HepG2 (cell line): ENCODE results near the gene LOXL4. TPM values are rescaled to one million over a fixed set of nuclear protein-coding genes. Genes with fewer than 3 reads are reported as not detected.

Source experiments
- AKAP8 ChIP-seq: sonication (generic); formaldehyde crosslinking; IDR thresholded peaks from 2 replicates; pipeline ENCODE4 v1.5.1; 2020; ENCODE audit warnings: mild to moderate bottlenecking, missing genetic modification reagents
- ATRX ChIP-seq: sonication (generic); formaldehyde crosslinking; IDR thresholded peaks from 2 replicates; pipeline ENCODE4 v1.4.0; 2020; ENCODE audit warnings: missing genetic modification reagents, borderline replicate concordance
- ELF4 ChIP-seq: sonication (generic); formaldehyde crosslinking; IDR thresholded peaks from 2 replicates; pipeline ENCODE4 v1.5.0; 2020; ENCODE audit warnings: missing genetic modification reagents, mild to moderate bottlenecking, moderate library complexity, borderline replicate concordance
- EZH2 ChIP-seq: conservative IDR thresholded peaks from 2 replicates; pipeline ENCODE4 v1.6.1; 2012; ENCODE audit warnings: mild to moderate bottlenecking, low read depth, low read length, moderate library complexity
- IKZF1 ChIP-seq: fragments of 450-650 bp; IDR thresholded peaks from 2 replicates; pipeline ENCODE4 v1.7.1; 2016
- JARID2 ChIP-seq: sonication (generic); formaldehyde crosslinking; IDR thresholded peaks from 2 replicates; pipeline ENCODE4 v1.8.1; 2023; ENCODE audit warnings: missing genetic modification reagents, inconsistent platforms; ENCODE audit not compliant: insufficient replicate concordance
- MIER3 ChIP-seq: IDR thresholded peaks from 2 replicates; pipeline ENCODE4 v1.6.1; 2016; ENCODE audit warnings: missing compliant biosample characterization, borderline replicate concordance
- MIXL1 ChIP-seq: IDR thresholded peaks from 2 replicates; pipeline ENCODE4 v1.6.1; 2016
- PITX1 ChIP-seq: sonication (generic); formaldehyde crosslinking; IDR thresholded peaks from 2 replicates; pipeline ENCODE4 v1.5.1; 2020; ENCODE audit warnings: mild to moderate bottlenecking, missing genetic modification reagents
- PPARG ChIP-seq: conservative IDR thresholded peaks from 2 replicates; pipeline ENCODE4 v1.6.1; 2016; ENCODE audit warnings: missing biosample characterization, missing genetic modification reagents
- RAD51 ChIP-seq: fragments of 450-650 bp; IDR thresholded peaks from 2 replicates; pipeline ENCODE4 v1.6.1; 2016; ENCODE audit warnings: borderline replicate concordance
- RBM22 ChIP-seq: fragments of 200-400 bp; formaldehyde crosslinking; optimal IDR thresholded peaks from 2 replicates; pipeline ENCODE3; 2017; ENCODE audit warnings: mild to moderate bottlenecking, low read length, moderate library complexity
- RFX1 ChIP-seq: fragments of 450-650 bp; IDR thresholded peaks from 2 replicates; pipeline ENCODE4 v1.6.1; 2017
- SUZ12 ChIP-seq: fragments of 150-350 bp; IDR thresholded peaks from 2 replicates; pipeline ENCODE4 v1.6.1; 2014; ENCODE audit warnings: low read depth, low read length
- ZNF713 ChIP-seq: sonication (generic); formaldehyde crosslinking; IDR thresholded peaks from 2 replicates; pipeline ENCODE4 v1.4.0; 2020; ENCODE audit warnings: mild to moderate bottlenecking, missing genetic modification reagents
- polyA plus RNA-seq, 8 experiments: library from polyadenylated mRNA; depleted of rRNA in 3 of 8; stranded (reverse) in 7 of 8; unstranded in 1 of 8; fragments of >200 nt; fragmentation: Illumina TruSeq in 4 of 8; extraction: Trizol in 4 of 8; gene quantifications; 2 replicates each; pipeline versions ENCODE4 v1.2.1 to v1.2.3, GENCODE V29; 2011 to 2016; ENCODE audit warnings: low read depth in 4 of 8, missing spikeins in 1 of 8, mixed read lengths in 1 of 8; ENCODE audit not compliant: insufficient read depth in 1 of 8
- total RNA-seq, 5 experiments: library from RNA; depleted of rRNA; stranded (reverse); fragments of >200 nt; fragmentation: Illumina TruSeq; extraction: Trizol; gene quantifications; 2 replicates each; pipeline ENCODE4 v1.2.3, GENCODE V29; 2016; ENCODE audit warnings: low read depth in 1 of 5
- TF ChIP-seq, protein P1 (sequence below): sonication (generic); formaldehyde crosslinking; IDR thresholded peaks from 2 replicates; pipeline ENCODE4 v1.4.0; 2020; ENCODE audit warnings: missing genetic modification reagents, borderline replicate concordance
- TF ChIP-seq, protein P2 (sequence below): IDR thresholded peaks from 2 replicates; pipeline ENCODE4 v1.6.1; 2016; ENCODE audit warnings: low read depth, missing genetic modification reagents, missing compliant biosample characterization
- TF ChIP-seq, protein P3 (sequence below): sonication (generic); formaldehyde crosslinking; IDR thresholded peaks from 2 replicates; pipeline ENCODE4 v1.8.1; 2023; ENCODE audit warnings: missing genetic modification reagents, inconsistent platforms, borderline replicate concordance
- TF ChIP-seq, protein P4 (sequence below): sonication (generic); formaldehyde crosslinking; IDR thresholded peaks from 2 replicates; pipeline ENCODE4 v1.5.0; 2020; ENCODE audit warnings: mild to moderate bottlenecking, missing genetic modification reagents

LOXL4 gene
- total and polyA plus RNA-seq, 2 of the 13 experiments (the other 11 are each of a cell fraction or from before 2014, with no cell fraction given), result 8.8 to 21.1 TPM

DNA sequence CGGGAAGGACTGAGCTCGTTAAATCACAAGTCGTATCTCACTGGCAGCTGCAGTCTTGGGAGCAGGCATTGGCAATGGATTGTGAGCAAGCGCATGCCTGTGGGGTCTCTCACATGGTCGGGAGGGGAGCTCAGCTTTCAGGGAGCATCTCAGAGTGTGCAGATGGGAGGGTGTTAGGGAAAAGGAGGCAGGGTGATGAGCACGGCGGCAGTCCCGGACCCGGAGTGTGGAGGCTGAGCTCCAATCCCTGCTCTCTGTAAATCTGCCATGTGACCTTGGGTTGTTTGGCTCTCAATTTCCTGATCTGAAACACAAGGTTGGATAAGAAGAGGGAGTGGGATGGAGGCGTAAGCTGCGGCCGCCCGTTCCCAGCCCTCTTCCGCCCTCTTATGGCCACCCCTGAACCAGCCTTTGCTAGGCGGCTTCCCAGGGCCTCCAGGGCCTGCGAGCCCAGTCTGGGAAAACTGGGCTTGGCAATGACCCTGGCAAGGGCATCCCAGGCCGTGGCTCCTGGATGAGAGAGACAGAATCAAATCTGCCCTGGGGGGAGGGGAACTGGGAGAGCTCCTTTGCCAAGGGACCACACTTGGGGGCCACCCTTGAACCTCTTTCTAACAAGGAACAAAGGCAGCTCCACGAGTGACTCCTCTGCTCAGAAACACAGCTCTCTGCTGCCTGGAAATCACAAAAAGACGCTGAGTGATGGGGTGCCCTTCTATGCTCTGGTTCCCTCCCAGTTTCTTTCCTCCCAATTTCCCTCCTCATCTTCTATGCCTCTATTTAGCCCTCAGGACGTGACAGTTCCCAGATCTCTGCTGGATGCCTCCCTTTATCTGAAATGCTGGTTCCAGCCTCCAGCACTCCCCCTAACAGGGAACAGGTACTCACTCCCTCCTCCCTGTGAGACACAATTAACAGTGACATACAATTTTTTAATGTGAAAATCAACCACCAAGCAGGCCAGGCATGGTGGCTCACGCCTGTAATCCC lies 41.7 kb upstream of the LOXL4 start (continued):
- TF ChIP-seq, protein P1, sequence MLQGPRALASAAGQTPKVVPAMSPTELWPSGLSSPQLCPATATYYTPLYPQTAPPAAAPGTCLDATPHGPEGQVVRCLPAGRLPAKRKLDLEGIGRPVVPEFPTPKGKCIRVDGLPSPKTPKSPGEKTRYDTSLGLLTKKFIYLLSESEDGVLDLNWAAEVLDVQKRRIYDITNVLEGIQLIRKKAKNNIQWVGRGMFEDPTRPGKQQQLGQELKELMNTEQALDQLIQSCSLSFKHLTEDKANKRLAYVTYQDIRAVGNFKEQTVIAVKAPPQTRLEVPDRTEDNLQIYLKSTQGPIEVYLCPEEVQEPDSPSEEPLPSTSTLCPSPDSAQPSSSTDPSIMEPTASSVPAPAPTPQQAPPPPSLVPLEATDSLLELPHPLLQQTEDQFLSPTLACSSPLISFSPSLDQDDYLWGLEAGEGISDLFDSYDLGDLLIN, result no peak
- TF ChIP-seq IKZF1, result no peak
- no peak for TF ChIP-seq MIER3 (CRISPR knock-in tag)
- TF ChIP-seq RFX1, result no peak
- no peak for TF ChIP-seq PPARG (CRISPR knock-in tag)
- TF ChIP-seq AKAP8 (CRISPR knock-in tag), result no peak
- no peak for TF ChIP-seq PITX1
- TF ChIP-seq ATRX (CRISPR knock-in tag), result no peak
- TF ChIP-seq MIXL1 (CRISPR knock-in tag), result no peak
- TF ChIP-seq RAD51, result no peak
- TF ChIP-seq, protein P2, sequence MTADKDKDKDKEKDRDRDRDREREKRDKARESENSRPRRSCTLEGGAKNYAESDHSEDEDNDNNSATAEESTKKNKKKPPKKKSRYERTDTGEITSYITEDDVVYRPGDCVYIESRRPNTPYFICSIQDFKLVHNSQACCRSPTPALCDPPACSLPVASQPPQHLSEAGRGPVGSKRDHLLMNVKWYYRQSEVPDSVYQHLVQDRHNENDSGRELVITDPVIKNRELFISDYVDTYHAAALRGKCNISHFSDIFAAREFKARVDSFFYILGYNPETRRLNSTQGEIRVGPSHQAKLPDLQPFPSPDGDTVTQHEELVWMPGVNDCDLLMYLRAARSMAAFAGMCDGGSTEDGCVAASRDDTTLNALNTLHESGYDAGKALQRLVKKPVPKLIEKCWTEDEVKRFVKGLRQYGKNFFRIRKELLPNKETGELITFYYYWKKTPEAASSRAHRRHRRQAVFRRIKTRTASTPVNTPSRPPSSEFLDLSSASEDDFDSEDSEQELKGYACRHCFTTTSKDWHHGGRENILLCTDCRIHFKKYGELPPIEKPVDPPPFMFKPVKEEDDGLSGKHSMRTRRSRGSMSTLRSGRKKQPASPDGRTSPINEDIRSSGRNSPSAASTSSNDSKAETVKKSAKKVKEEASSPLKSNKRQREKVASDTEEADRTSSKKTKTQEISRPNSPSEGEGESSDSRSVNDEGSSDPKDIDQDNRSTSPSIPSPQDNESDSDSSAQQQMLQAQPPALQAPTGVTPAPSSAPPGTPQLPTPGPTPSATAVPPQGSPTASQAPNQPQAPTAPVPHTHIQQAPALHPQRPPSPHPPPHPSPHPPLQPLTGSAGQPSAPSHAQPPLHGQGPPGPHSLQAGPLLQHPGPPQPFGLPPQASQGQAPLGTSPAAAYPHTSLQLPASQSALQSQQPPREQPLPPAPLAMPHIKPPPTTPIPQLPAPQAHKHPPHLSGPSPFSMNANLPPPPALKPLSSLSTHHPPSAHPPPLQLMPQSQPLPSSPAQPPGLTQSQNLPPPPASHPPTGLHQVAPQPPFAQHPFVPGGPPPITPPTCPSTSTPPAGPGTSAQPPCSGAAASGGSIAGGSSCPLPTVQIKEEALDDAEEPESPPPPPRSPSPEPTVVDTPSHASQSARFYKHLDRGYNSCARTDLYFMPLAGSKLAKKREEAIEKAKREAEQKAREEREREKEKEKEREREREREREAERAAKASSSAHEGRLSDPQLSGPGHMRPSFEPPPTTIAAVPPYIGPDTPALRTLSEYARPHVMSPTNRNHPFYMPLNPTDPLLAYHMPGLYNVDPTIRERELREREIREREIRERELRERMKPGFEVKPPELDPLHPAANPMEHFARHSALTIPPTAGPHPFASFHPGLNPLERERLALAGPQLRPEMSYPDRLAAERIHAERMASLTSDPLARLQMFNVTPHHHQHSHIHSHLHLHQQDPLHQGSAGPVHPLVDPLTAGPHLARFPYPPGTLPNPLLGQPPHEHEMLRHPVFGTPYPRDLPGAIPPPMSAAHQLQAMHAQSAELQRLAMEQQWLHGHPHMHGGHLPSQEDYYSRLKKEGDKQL (CRISPR knock-in tag), result no peak
- TF ChIP-seq, protein P3, sequence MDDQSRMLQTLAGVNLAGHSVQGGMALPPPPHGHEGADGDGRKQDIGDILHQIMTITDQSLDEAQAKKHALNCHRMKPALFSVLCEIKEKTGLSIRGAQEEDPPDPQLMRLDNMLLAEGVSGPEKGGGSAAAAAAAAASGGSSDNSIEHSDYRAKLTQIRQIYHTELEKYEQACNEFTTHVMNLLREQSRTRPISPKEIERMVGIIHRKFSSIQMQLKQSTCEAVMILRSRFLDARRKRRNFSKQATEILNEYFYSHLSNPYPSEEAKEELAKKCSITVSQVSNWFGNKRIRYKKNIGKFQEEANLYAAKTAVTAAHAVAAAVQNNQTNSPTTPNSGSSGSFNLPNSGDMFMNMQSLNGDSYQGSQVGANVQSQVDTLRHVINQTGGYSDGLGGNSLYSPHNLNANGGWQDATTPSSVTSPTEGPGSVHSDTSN, result no peak
- TF ChIP-seq RBM22, result no peak
- no peak for TF ChIP-seq SUZ12
- TF ChIP-seq, protein P4, sequence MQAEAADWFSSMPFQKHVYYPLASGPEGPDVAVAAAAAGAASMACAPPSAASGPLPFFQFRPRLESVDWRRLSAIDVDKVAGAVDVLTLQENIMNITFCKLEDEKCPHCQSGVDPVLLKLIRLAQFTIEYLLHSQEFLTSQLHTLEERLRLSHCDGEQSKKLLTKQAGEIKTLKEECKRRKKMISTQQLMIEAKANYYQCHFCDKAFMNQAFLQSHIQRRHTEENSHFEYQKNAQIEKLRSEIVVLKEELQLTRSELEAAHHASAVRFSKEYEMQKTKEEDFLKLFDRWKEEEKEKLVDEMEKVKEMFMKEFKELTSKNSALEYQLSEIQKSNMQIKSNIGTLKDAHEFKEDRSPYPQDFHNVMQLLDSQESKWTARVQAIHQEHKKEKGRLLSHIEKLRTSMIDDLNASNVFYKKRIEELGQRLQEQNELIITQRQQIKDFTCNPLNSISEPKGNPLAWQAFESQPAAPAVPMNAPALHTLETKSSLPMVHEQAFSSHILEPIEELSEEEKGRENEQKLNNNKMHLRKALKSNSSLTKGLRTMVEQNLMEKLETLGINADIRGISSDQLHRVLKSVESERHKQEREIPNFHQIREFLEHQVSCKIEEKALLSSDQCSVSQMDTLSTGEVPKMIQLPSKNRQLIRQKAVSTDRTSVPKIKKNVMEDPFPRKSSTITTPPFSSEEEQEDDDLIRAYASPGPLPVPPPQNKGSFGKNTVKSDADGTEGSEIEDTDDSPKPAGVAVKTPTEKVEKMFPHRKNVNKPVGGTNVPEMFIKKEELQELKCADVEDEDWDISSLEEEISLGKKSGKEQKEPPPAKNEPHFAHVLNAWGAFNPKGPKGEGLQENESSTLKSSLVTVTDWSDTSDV (CRISPR knock-in tag), result no peak
- TF ChIP-seq EZH2, result no peak
- TF ChIP-seq ZNF713 (CRISPR knock-in tag), result no peak
- TF ChIP-seq JARID2 (CRISPR knock-in tag), result no peak
- TF ChIP-seq ELF4, result no peak
